SJSA1 (cell line): Measurements from ENCODE around the gene INPP4A. TPM values are rescaled to one million over a fixed set of nuclear protein-coding genes. Genes with fewer than 3 reads are reported as not detected.

Experiments used
- DNase-seq, 2 experiments: peaks; one replicate each; pipeline ENCODE4 v3.0.0-alpha.2; 2015 to 2020; ENCODE audit warnings: low spot score in 2 of 2, low read depth in 1 of 2
- H3K27ac ChIP-seq: fragments of 250-450 bp; sonication (Bioruptor Pico); 2 replicates; pipeline ENCODE4 v1.5.1; 2020; ENCODE audit warnings: mild to moderate bottlenecking, moderate library complexity
- H3K27me3 ChIP-seq: fragments of 250-450 bp; sonication (Bioruptor Pico); replicated peaks from 2 replicates; pipeline ENCODE4 v1.5.1; 2020; ENCODE audit warnings: mild to moderate bottlenecking, moderate library complexity
- H3K36me3 ChIP-seq: fragments of 250-450 bp; sonication (Bioruptor Pico); 2 replicates; pipeline ENCODE4 v1.5.1; 2020; ENCODE audit warnings: mild to moderate bottlenecking
- H3K4me1 ChIP-seq: fragments of 250-450 bp; sonication (Bioruptor Pico); replicated peaks from 2 replicates; pipeline ENCODE4 v1.6.1; 2021; ENCODE audit warnings: mild to moderate bottlenecking
- H3K4me3 ChIP-seq: fragments of 250-450 bp; sonication (Bioruptor Pico); 2 replicates; pipeline ENCODE4 v1.5.1; 2020; ENCODE audit warnings: mild to moderate bottlenecking
- H3K9me3 ChIP-seq: fragments of 250-450 bp; sonication (Bioruptor Pico); replicated peaks from 2 replicates; pipeline ENCODE4 v1.5.1; 2020; ENCODE audit warnings: mild to moderate bottlenecking
- total RNA-seq: library from RNA; depleted of rRNA; stranded (reverse); fragments of >200 nt; shearing (Covaris generic); gene quantifications from 2 replicates; pipeline ENCODE4 v1.2.3, GENCODE V29; 2014

INPP4A gene
- total RNA-seq, 1 experiment from 2014 or later: 16.9 TPM

DNA sequence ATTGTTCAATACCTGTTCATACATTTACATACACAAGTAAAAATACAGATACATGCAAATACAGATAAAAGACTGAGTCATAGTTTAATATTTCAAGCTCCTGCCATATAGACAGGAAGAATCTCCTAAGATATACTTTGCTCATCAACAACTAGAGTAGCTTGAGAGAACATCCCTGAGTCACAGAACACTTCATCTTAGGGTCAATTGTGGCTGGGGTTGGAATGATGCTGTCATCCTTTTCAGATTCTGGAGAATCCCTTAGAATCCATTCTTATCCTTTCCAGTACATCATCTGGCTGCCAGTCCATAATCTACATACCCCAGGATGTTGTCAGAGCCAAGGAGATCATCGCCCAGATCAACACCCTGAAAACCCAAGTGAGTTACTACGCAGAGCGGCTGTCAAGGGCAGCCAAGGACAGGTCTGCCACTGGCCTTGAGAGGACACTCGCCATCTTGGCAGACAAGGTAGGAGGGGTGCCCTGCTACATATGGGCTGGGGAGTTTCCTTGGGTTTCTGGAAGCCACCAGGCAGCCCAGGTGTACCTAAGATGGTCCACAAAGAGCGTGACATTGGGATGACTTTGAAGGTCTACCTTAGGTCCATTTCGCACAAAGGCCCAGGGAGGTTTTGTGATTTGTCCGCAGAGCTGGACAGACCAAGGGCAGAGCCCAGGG is 108.0 kb downstream of the INPP4A start:
- Histone ChIP-seq H3K4me3 (no peak overlapping the region), H3K36me3 (peaks cover 28% of the 10 kb centered on the region), H3K27ac (no peak overlapping the region), H3K4me1 (no peaks in the 10 kb centered on the region), H3K27me3 (no peaks in the 10 kb centered on the region), H3K9me3 (no peaks in the 10 kb centered on the region)
- no peak for DNase-seq

DNA sequence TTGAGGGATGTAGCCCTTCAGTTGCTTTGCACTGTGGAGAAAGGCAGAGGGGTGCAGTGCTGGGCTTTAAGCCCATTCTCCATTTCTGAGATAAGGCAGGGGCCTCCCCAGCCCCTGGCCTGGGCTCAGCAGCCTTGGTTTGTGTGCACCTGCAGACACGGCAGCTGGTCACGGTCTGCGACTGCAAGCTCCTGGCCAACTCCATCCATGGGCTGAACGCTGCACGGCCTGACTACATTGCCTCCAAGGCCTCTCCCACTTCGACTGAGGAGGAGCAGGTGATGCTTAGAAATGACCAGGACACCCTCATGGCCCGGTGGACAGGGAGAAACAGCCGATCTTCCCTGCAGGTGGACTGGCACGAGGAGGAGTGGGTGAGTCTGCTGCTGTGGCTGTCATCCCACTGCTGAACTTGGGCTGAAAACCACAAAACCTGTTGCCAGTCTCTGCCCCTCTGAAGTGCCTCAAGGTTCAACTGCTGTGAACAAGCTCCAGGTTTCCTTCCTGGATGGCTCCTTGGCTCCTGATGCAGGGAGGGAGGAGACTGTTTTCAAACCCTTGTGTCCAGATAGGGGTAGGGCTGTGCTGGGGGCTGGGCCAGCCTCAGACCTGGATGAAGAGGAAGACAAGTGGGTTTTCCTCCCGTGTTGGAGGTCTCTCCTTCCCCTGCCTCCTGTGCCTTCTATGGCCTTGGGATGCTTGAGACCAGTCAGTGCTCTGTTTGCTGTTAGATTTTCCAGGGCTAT is 109.6 kb downstream of the INPP4A start:
- H3K4me1 ChIP-seq: no peaks in the 10 kb centered on the region
- H3K9me3 ChIP-seq: no peaks in the 10 kb centered on the region
- H3K4me3 ChIP-seq: no peak overlapping the region
- H3K27me3 ChIP-seq: no peaks in the 10 kb centered on the region
- H3K36me3 ChIP-seq: peaks cover 34% of the 10 kb centered on the region
- H3K27ac ChIP-seq: no peak overlapping the region
- DNase-seq: no peak

DNA sequence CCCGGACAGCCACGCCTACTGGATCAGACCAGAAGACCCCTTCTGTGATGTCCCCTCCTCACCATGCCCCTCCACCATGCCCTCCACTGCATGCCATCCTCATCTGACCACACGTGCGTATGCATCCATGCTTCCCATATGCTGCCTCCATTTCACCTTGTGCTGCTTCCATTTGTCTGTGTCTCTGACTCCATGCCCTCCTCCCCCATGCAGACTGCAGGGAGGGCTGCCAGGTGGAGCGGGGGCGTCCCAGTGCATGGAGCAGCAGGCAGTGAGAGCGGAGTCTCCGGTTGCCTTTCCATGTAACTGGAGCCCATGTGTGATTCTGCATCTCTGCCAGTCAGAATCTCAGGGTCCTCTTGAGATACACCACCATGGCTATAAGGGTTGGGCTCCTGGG is 111.0 kb downstream of the INPP4A start:
- H3K4me3 ChIP-seq: no peak overlapping the region
- no peak overlapping the region for H3K27ac ChIP-seq
- no peaks in the 10 kb centered on the region for H3K9me3 ChIP-seq
- DNase-seq: no peak
- peaks cover 39% of the 10 kb centered on the region for H3K36me3 ChIP-seq
- no peaks in the 10 kb centered on the region for H3K27me3 ChIP-seq
- no peaks in the 10 kb centered on the region; the same call in 1 of the 2 replicates for H3K4me1 ChIP-seq

DNA sequence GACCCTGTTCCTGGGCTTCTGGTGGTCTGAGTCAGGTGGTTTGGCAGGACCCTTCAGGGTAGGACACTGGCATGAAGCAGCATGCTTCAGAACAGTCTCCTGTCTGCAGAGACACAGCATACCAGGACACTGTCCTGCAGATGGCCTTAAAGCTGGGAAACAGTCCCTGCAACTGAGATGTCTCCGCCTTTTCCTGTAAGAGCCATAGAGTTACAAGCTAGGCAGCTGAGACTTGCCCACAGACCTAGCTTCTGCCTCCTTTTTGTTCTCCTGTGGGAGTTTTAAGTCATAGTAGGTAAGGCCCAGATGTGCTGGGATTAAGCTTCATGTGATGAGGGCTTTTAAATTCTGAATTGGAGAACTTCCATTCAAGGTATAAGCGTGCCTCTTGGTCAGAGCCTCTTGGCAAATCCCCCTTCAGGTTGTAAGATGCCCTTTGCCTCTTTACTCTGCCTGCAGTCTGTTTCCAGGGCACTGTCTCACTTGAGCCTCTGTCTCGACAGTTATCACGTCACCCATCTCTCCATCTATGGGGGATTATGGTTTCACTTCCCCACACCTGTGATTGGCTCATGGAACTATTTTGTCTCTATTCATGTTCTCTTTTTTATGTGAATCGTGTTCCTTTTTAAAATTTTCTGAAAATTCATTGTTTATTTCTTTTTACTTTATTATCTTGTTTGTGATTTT is 111.8 kb downstream of the INPP4A start:
- peaks cover 39% of the 10 kb centered on the region for H3K36me3 ChIP-seq
- no peak for DNase-seq
- H3K27me3 ChIP-seq: no peaks in the 10 kb centered on the region
- H3K27ac ChIP-seq: no peak overlapping the region
- no peaks in the 10 kb centered on the region; the same call in 1 of the 2 replicates for H3K4me1 ChIP-seq
- H3K4me3 ChIP-seq: no peak overlapping the region
- no peaks in the 10 kb centered on the region for H3K9me3 ChIP-seq

DNA sequence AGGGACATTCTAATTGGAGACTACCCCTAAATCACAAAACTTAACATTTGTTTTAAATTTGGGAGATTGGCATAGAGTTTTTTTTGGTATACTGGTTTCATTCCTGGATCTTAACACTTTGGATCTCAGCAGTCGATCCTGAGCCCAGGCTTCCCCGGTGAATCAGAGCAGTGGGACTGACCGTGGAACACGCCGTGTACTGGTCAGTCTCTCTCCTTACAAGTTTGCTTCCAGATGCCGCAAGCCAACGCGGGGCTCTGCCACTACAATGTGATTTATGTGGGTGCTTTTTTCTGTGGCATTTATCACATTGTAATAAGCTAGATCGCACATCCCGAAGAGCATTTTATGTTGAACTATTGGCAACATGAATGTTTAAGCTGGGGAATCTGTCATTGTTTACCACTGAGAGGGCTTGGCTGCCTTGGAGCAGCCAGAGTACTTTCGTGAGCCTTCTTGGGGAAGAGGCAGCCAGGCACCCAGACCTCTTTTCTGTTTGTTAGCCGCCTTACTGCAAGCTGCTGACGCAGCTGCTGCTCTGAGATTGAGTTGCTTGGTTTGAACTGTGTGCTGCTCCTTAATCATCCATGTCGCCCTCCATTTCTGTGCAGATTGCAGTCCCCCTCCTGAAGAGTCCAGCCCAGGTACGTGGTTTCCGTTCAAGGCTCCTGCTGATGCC is 114.3 kb downstream of the INPP4A start:
- peaks cover 27% of the 10 kb centered on the region for H3K36me3 ChIP-seq
- no peaks in the 10 kb centered on the region; the same call in 1 of the 2 replicates for H3K4me1 ChIP-seq
- no peaks in the 10 kb centered on the region for H3K9me3 ChIP-seq
- H3K27me3 ChIP-seq: no peaks in the 10 kb centered on the region
- H3K27ac ChIP-seq: no peak overlapping the region
- H3K4me3 ChIP-seq: no peak overlapping the region
- DNase-seq: no peak

DNA sequence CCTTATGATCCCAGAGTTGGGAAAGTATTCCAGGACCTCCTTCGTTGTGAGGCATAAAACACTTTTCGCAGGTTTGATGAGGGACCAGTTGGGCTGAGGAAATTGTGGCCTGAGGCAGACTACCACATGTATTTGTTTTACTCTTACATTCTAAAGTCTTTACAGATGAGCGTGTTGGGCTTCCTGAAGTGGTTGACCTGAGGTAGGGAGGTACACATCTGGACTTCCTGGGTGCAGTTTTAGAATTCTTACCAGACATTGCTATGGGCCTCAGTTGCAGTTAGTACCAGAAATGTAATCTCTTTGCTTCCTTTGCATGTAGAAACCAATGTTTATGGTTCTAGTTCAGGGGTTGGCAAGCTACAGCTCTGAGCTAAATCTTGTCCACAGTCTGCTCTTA is 114.9 kb downstream of the INPP4A start:
- no peaks in the 10 kb centered on the region for H3K9me3 ChIP-seq
- peaks cover 22% of the 10 kb centered on the region for H3K36me3 ChIP-seq
- DNase-seq: no peak
- no peaks in the 10 kb centered on the region; the same call in 1 of the 2 replicates for H3K4me1 ChIP-seq
- H3K27me3 ChIP-seq: no peaks in the 10 kb centered on the region
- no peak overlapping the region for H3K4me3 ChIP-seq
- H3K27ac ChIP-seq: no peak overlapping the region

DNA sequence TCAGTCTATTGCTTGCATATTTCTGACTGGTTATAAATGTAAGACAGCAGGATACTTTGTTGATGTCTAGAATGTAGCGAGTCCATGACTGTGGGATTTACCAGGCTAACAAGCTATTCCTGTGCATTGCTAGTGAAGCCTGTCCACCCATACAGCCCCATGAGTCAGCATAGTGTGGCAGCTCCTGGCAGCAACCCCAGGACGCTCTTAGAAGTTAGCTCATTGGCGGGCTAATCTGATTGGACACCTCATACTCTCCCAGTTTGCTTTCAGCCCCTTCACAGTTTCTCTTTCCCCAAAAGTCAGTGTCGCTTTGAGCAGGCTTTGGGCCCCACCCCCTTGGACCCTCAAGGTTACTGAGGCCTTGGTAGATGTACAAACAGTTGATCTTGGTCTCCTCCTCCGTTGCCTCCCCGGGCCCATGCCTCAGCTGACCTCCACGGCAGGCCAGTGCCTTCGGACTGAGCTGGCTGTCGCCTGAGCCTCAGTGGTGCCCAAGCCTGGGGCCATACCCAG is 115.7 kb downstream of the INPP4A start:
- no peak overlapping the region for H3K27ac ChIP-seq
- H3K4me1 ChIP-seq: no peaks in the 10 kb centered on the region; the same call in 1 of the 2 replicates
- H3K36me3 ChIP-seq: peaks cover 24% of the 10 kb centered on the region
- H3K9me3 ChIP-seq: no peaks in the 10 kb centered on the region
- DNase-seq: no peak
- no peaks in the 10 kb centered on the region for H3K27me3 ChIP-seq
- no peak overlapping the region for H3K4me3 ChIP-seq

DNA sequence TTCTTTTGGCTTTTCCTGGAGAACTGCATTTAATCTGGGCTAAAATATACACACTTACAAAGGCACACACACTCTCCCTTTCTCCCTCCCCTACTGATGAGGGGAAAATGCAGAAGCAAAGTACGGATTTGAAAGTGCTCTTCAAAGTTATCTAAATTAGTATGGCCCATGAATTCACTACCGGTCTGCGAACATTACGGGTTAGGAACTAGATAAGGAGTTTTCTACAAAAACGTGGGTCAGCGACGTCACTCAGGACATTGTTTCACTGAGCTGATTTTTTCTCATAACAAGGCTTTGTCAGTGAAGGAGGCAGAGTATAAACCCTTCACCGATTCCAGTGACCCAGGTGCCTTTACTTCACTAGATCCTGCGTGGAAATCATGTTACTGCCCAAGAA is 116.4 kb downstream of the INPP4A start:
- Histone ChIP-seq H3K4me1 (no peaks in the 10 kb centered on the region; the same call in 1 of the 2 replicates), H3K36me3 (peaks cover 24% of the 10 kb centered on the region; the same call in 1 of the 2 replicates), H3K9me3 (no peaks in the 10 kb centered on the region), H3K27me3 (no peaks in the 10 kb centered on the region), H3K27ac (no peak overlapping the region), H3K4me3 (no peak overlapping the region)
- no peak for DNase-seq

DNA sequence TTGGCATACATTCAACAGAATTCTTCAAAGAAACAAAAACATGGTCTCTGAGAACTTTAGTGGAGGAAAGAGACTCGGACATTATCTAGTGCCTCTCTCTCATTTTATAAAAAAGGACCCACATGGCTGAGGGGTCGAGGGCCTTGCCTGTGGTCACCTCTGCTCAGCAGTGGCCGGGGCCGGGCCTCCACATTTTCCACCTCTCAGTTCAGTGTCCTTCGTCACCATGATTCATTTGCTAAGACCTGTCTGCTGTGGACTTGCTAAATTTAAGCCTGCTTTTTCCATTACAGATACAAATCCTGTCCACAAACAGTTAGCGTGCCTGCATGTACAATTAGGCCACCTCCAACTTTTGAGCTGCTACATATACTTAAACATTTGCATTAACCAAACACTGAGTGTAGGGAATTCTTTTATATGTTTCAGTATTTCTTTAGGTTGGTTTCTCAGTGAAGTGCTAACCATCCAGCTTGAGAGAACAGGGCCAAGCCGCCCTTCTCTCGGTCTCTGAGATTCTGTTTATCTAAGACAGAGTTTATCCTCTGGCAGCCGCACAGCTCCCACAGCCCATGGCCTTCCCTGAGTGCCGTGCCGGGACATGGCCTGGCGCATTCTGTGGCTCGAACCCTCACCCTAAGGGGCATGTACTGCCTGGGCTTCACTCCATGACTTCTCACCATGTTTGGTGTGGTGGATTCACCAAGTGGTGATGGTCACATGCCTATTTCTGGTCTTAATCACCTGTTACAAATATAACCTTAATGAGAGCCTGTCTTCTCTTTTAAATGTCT is 117.4 kb downstream of the INPP4A start:
- H3K9me3 ChIP-seq: no peaks in the 10 kb centered on the region
- no peaks in the 10 kb centered on the region; the same call in 1 of the 2 replicates for H3K4me1 ChIP-seq
- no peak overlapping the region for H3K27ac ChIP-seq
- peaks cover 27% of the 10 kb centered on the region for H3K36me3 ChIP-seq
- no peak for DNase-seq
- H3K4me3 ChIP-seq: no peak overlapping the region
- H3K27me3 ChIP-seq: no peaks in the 10 kb centered on the region

DNA sequence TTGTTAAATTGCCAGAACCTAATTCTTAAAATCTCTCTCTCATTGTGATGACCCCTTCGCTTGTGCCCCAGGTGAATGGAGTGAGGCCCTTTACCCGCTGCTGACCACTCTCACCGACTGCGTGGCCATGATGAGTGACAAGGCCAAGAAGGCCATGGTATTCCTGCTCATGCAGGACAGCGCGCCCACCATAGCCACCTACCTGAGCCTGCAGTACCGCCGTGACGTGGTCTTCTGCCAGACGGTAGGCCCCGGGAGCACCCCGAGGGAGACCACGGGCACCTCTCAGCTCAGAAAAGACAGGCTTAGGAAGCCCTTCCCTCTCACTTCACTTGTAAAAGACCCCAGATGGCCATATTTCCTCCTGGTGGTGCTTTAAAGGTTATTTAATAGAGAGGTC is 118.7 kb downstream of the INPP4A start:
- DNase-seq: no peak
- Histone ChIP-seq H3K27ac (no peak overlapping the region), H3K27me3 (no peaks in the 10 kb centered on the region), H3K4me1 (no peaks in the 10 kb centered on the region; the same call in 1 of the 2 replicates), H3K4me3 (no peak overlapping the region), H3K36me3 (peaks cover 27% of the 10 kb centered on the region), H3K9me3 (no peaks in the 10 kb centered on the region)

DNA sequence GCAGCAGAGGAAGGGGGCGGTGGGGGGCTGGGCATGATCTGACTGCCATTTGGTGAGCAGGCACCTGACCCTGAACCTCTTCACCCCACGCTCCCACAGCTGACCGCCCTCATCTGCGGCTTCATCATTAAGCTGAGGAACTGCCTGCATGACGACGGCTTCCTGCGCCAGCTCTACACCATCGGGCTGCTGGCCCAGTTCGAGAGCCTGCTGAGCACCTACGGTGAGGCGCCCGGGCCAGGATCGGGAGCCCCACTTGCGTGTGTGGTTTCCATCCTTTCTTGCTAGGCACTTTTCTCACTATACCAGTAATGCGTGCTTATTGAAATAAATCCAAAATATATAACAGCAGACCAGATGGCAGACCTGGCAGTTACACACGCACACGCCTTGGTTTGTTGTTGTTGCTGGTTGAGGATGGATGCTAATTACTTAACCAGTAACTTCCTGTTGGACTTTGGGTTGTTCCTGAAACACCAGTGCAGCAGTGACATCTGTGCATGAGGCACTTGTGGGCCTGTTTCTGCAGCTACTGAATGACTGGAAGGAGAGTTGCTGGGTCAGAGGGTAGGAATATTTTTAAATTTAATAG is 120.0 kb downstream of the INPP4A start:
- no peaks in the 10 kb centered on the region for H3K27me3 ChIP-seq
- no peak for DNase-seq
- H3K4me3 ChIP-seq: no peak overlapping the region
- no peaks in the 10 kb centered on the region; the same call in 1 of the 2 replicates for H3K4me1 ChIP-seq
- H3K9me3 ChIP-seq: no peaks in the 10 kb centered on the region
- peaks cover 30% of the 10 kb centered on the region for H3K36me3 ChIP-seq
- H3K27ac ChIP-seq: no peak overlapping the region

DNA sequence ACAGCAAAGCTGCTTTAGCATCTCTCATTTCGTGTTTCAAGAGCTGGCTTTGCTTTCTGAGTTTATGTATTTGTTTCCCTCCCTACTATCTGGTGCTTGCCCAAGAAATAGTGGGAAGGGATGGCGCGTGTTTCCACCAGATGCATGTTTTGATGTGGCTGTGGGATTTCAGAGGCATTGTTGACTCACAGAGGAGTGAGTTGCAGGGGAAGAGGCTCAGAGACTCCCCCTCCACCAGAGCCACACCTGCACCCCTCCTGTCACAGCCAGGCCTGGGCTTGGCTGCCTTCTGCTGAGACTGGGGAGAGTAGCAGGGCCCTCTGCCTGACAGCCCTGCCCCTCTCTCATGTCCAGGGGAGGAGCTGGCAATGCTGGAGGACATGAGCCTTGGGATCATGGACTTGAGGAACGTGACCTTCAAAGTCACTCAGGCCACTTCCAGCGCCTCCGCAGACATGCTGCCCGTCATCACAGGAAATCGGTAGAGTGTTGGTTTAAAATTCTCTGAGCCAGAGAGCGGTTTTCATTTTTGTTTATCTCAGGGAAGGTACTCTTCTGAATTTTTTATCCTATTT is 120.7 kb downstream of the INPP4A start:
- Histone ChIP-seq H3K27me3 (no peaks in the 10 kb centered on the region), H3K27ac (no peak overlapping the region), H3K9me3 (no peaks in the 10 kb centered on the region), H3K4me1 (no peaks in the 10 kb centered on the region), H3K4me3 (no peak overlapping the region), H3K36me3 (peaks cover 30% of the 10 kb centered on the region)
- DNase-seq: no peak
